ENCODE results near the gene CACNG4. TPM values are rescaled to one million over a fixed set of nuclear protein-coding genes. Genes with fewer than 3 reads are reported as not detected.

The CACNG4 gene
- polyA plus RNA-seq, 3 donors = not detected

- Histone ChIP-seq H3K4me3 (replicated peaks in 1 of 3; ENCODE audit: low read depth in 2 of 3, low read length in 3 of 3) (no peak overlapping the region), H3K36me3 (replicated peaks in 1 of 2; ENCODE audit: control insufficient read depth in 1 of 2, insufficient read depth in 2 of 2, low read length in 2 of 2) (no peaks in the 10 kb centered on the region), H3K9me3 (replicated peaks in 1 of 2; ENCODE audit: control insufficient read depth in 1 of 2, insufficient read depth in 1 of 2, low read length in 2 of 2) (no peaks in the 10 kb centered on the region), H3K27ac (ENCODE audit: low read depth in 1 of 2, low read length in 2 of 2) (no peak overlapping the region), H4K20me1 (ENCODE audit: insufficient read depth, low read length) (no peaks in the 10 kb centered on the region), H3K4me2 (replicated peaks; ENCODE audit: extremely low read depth, low read length, poor library complexity, severe bottlenecking) (no peak overlapping the region), H3K79me2 (ENCODE audit: insufficient read depth, low read length) (no peaks in the 10 kb centered on the region), H3K9ac (ENCODE audit: insufficient read depth, low read length, poor library complexity, severe bottlenecking) (no peak overlapping the region), H2AFZ (ENCODE audit: insufficient read depth, low read depth, low read length, poor library complexity, severe bottlenecking) (no peak overlapping the region), H3K27me3 (ENCODE audit: control insufficient read depth in 2 of 2, insufficient read depth in 2 of 2, low read length in 2 of 2) (no peaks in the 10 kb centered on the region), H3K4me1 (ENCODE audit: control insufficient read depth in 1 of 2, insufficient read depth in 2 of 2, low read length in 2 of 2) (no peaks in the 10 kb centered on the region)
- Mint-ChIP-seq H3K36me3 (no peaks in the 10 kb centered on the region), H3K27ac (no peak overlapping the region), H3K4me1 (peaks cover 2% of the 10 kb centered on the region), H3K9me3 (peaks cover 0 to 6% (median 2%) of the 10 kb centered on the region in 7 donors), H3K27me3 (ENCODE audit: low read depth in 3 of 3) (peaks cover 5 to 13% (median 12%) of the 10 kb centered on the region in 3 donors), H3K4me3 (no peak overlapping the region)
- intact Hi-C loops (cut with micrococcal nuclease) = no loop called here
- 92% methylated on average over 13 of the region's 14 CpGs for WGBS (ENCODE audit: insufficient coverage)
- no peak for TF ChIP-seq CTCF (IDR thresholded peaks at IDR 0.05)
- DNase-seq = no peak
These were observed 17.5 kb downstream of the CACNG4 start for GRCh38 chr17:66981983-66982508.

GRCh38 chr17:66983414-66984021 is 19.0 kb downstream of the CACNG4 start:
- Mint-ChIP-seq H3K4me1 (peaks cover 2% of the 10 kb centered on the region), H3K27ac (no peak overlapping the region), H3K27me3 (ENCODE audit: low read depth in 3 of 3) (peaks cover 9 to 18% (median 10%) of the 10 kb centered on the region in 3 donors), H3K36me3 (no peaks in the 10 kb centered on the region), H3K4me3 (no peak overlapping the region), H3K9me3 (peaks cover 0 to 6% (median 3%) of the 10 kb centered on the region in 7 donors)
- intact Hi-C loops (cut with micrococcal nuclease) = no loop called here
- Histone ChIP-seq H3K36me3 (replicated peaks in 1 of 2; ENCODE audit: control insufficient read depth in 1 of 2, insufficient read depth in 2 of 2, low read length in 2 of 2) (no peaks in the 10 kb centered on the region), H3K9me3 (replicated peaks in 1 of 2; ENCODE audit: control insufficient read depth in 1 of 2, insufficient read depth in 1 of 2, low read length in 2 of 2) (no peaks in the 10 kb centered on the region), H3K4me2 (replicated peaks; ENCODE audit: extremely low read depth, low read length, poor library complexity, severe bottlenecking) (no peak overlapping the region), H3K9ac (ENCODE audit: insufficient read depth, low read length, poor library complexity, severe bottlenecking) (no peak overlapping the region), H3K27me3 (ENCODE audit: control insufficient read depth in 2 of 2, insufficient read depth in 2 of 2, low read length in 2 of 2) (no peaks in the 10 kb centered on the region), H4K20me1 (ENCODE audit: insufficient read depth, low read length) (no peaks in the 10 kb centered on the region), H3K4me1 (ENCODE audit: control insufficient read depth in 1 of 2, insufficient read depth in 2 of 2, low read length in 2 of 2) (no peaks in the 10 kb centered on the region), H3K4me3 (replicated peaks in 1 of 3; ENCODE audit: low read depth in 2 of 3, low read length in 3 of 3) (no peak overlapping the region), H2AFZ (ENCODE audit: insufficient read depth, low read depth, low read length, poor library complexity, severe bottlenecking) (no peak overlapping the region), H3K27ac (ENCODE audit: low read depth in 1 of 2, low read length in 2 of 2) (no peak overlapping the region), H3K79me2 (ENCODE audit: insufficient read depth, low read length) (no peaks in the 10 kb centered on the region)
- no peak for TF ChIP-seq CTCF (IDR thresholded peaks at IDR 0.05)
- DNase-seq = no peak
- 66% methylated on average over 13 of the region's 14 CpGs for WGBS (ENCODE audit: insufficient coverage)

Data from CD14-positive monocyte (primary cell).